CD4-positive, alpha-beta T cell treated with Interleukin-17A for 1 hour (primary cell): ENCODE measurements around the gene TM9SF2.

Experiments used
- DNase-seq: peaks from one replicate; pipeline ENCODE4 v3.0.0-alpha.2; 2020

The TM9SF2 gene

DNA sequence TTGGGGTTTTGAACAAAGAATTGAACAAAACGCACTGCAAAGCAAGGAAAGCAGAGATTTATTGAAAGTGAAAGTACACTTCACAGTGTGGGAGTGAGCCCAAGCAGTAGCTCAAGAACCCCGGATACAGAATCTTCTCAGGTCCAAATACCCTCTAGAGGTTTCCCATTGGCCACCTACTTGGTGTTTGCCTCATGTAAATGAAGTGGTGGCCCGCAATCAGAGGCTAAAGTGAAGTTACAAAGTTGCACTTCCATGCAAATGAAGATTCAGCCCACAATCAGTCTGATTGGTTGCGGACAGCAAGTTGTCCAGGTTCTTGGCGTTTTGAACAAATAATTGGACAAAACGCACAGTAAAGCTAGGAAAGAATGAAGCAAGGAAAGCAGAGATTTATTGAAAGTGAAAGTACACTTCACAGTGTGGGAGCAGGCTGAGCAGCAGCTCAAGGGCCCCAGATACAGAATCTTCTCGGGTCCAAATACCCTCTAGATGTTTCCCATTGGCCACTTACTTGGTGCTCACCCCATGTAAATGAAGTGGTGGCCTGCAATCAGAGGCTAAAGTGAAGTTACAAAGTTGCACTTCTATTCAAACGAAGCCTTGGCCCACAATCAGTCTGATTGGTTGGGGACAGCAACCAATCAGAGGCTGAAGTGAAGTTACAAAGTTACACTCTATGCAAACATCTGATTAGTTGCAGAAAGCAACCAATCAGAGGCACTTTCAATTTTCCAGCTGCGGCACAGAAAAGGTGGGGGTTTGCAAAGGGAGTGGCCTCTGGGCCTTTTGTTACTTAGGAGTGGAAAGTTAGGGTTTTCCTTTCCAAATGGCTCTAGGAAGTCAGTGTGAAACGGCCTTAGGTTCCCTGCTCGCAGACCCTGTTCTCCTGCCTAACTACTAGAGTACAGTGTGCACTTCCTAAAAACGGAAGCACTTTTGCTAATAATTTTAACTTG lies 4.8 kb upstream of the TM9SF2 start:
- DNase-seq: peak; percentile 91

DNA sequence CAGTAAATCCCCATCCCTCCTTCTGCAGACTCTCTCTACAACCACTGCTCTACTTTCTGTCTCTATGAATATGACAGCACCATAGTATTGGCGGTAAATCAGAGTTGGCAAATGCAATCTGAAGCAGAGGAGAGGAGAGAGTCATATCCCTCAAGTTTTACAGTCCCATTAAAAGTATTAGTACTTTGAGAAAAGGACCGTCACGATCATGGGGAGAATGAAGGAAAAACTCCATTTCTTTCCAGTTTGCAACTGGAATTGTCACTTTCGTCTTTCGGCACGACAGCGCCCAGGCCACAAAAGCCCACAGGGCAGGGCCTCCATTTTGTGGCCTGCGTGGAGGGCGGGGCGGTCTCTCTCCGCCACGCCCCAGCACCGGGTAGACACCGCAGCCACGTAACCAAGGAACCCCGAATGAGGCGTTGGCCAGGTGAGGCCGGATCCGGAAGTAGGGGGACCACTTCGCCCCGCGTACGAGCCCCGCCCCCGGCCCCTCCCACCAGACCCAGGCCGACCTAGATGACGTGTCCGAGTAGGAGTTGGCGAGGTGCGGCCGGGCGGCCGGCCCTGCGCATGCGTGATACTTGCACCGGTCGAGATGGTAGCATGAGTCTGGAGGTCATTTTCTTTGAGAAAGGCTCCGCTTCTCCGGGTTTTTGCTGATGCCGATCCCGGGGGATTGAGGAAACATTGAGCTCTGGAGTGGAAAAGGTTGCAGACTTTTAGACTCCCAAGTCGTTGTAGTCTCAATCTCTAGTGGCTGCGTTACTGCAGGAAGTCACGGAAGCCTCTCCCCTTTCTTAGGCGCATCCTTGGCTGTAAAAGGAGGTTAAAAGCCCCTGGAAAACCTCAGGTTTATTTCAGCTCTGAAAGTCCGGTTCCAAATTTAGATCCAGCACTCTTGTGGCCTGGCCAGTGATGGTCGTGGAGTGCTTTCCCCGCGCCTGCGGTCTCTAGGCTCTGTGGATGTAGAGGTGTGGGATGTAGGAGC lies 2.8 kb upstream of the TM9SF2 start:
- DNase-seq: peak; percentile 98

DNA sequence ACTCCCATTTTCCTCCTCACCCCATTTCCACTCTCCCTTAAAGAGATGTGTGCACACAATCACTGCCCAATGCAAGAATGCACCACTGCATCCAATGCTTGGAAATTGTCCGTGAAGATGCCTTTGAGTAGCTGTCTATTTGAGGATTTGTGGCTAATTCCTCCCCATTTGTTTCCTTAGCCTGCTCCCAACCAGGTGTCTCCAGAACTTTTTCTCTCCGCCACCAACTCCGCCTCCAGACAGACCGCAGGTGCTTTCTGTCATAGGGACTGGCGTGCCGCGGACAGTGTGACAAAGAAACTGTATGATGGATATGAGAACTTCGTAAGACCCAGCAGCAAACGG lies 461 bp upstream of the TM9SF2 start:
- DNase-seq: no peak

DNA sequence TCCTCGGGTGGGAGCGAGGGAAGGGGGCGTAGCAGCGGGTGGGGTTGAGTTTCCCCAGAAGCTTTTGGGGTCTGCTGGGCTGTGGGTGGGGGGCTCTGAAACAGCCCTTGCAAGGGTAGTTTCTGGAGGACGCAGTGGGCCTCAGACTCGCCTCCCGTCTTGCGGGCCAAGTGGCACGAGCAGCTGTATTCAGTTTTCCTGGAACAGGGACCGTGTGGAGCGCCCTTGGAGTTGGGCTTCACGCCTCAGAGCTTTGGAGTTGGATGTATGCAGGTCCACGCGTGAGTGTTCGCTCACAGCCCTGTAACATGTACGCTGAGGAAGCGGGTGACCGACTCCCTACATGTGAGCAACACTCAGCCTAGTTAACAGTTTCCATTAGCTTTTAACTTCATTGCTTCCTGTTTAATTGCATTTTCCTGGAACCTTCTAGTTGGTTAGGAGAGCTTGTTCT lies 603 bp downstream of the TM9SF2 start:
- peak; percentile 34 for DNase-seq

DNA sequence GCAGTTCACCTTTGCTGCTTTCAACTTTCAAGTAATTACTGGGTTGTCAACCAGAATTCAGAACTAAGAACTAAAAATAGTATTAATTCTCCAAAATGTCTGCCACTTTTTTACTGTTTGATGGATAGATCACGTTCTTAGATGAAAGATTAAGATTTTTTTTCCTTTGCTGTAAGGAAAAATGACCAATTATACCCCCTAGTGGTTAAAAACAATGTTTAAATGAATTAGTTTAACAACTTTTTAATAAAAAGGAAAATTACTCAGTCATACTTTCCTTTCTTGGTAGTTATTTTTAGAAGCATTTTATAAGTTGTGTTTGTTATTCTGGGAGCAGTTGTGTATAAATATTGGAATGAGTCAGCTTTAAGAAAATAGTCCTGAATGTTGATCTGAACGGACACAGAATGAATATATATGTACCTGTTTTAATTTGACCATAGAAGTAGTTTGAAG lies 4.6 kb downstream of the TM9SF2 start:
- DNase-seq: peak; percentile 47

DNA sequence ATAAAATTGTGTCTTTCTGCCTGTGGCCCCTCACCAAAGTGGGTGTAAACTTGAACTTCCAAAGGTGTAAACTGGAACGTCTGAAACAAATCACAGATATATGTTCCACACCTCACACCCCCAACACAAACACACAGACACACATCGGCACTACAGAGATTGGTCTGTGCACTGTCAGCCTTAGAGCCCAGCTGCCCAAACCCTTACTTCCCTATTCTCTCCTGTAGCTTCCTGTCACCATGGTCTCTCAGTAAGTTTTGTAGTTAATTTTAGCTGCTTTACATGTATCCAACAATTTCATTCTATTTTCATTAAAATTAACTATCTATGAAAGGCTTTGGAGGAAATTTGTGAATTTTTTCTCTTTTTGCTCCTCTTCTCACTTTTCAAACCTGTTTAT lies 5.4 kb downstream of the TM9SF2 start:
- no peak for DNase-seq

DNA sequence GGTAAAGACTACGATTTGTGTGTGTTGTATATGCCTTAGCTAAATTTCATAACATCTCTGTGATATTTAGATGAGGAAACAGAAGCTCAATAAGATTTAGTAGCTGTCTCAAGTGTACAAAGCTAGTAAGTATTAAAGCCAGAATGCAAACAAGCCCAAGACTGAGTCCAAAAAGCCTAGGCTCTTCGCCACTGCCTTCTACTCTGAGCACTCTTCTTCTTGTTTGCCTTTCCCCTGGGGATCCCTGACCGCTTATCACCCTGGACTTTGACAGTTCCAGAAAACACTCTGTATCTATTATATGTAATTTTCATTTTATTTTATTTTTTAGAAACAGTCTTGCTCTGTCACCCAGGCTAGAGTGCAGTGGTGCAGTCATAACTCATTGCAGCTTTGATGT lies 5.8 kb downstream of the TM9SF2 start:
- no peak for DNase-seq

DNA sequence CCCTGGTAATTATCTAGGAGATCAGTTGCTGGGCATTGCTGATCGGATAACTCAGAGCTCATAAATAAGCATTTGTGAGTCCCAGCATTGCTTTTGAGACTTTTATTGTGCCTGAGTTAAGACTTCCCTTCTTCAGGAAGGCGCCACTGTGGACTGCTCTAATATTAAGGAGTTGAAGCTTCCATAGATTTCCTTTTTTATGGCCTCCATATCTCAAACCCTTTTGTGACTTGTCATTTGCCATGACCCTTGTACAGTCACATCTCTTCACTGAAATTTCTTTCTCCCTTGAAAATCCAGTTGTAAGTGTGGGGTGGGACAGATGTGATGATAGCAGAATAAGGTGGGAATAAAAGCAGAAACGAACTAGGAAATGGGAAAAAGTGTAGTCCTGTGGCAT lies 6.3 kb downstream of the TM9SF2 start:
- DNase-seq: no peak

DNA sequence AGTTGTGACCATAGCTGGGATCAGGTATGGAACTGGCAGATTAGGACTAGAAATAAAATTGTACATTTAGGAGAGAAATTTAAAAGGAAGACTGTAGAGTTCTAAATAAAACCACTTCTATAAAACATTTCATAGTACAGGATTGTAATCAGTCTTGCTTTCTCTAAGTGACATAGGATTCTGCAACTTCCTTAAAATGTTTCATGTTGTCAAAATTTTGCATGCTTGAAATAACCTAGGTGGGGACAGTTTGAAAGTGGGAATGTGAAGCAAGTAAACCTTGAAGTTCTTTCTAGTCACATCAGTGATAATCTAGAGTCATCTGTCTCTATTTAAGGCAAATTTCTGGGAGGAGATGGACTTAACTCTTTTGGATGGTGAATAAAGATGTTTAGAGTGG lies 6.7 kb downstream of the TM9SF2 start:
- no peak for DNase-seq

DNA sequence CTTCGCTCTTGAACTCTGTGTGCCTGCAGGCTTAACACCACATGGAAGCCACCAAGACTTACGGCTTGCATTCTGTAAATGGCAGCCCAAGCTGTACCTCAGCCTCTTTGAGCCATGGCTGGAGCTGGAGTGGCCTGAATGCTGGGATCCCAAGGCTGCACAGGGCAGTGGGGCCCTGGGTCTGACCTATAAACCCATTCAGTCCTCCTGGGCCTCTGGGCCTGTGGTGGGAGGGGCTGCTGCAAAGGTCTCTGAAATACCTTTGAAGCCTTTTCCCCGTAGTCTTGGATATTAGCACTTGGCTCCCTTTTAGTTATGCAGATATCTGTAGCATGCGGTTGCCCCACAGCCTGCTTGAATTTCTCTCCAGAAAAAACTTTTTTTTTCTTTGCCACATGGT lies 8.2 kb downstream of the TM9SF2 start:
- no peak for DNase-seq

DNA sequence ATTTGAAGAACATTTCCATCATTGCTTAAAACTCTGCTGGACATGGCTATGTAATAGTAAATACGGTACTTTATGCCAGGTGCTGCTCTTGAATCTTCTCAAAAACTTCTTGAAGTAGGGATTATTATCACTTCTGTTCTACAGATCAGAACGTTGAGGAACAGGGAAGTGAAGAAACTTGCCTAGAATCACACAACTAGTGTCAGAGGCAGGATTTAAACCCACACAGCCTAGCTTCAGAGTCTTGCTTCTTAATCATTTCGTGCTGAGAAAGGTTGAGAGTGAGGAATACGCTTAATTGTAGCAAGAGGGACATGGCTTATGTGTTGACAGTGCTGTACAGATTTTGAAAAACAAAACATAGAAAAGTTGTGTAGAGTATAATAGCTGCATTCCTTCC lies 13.5 kb downstream of the TM9SF2 start:
- no peak for DNase-seq

DNA sequence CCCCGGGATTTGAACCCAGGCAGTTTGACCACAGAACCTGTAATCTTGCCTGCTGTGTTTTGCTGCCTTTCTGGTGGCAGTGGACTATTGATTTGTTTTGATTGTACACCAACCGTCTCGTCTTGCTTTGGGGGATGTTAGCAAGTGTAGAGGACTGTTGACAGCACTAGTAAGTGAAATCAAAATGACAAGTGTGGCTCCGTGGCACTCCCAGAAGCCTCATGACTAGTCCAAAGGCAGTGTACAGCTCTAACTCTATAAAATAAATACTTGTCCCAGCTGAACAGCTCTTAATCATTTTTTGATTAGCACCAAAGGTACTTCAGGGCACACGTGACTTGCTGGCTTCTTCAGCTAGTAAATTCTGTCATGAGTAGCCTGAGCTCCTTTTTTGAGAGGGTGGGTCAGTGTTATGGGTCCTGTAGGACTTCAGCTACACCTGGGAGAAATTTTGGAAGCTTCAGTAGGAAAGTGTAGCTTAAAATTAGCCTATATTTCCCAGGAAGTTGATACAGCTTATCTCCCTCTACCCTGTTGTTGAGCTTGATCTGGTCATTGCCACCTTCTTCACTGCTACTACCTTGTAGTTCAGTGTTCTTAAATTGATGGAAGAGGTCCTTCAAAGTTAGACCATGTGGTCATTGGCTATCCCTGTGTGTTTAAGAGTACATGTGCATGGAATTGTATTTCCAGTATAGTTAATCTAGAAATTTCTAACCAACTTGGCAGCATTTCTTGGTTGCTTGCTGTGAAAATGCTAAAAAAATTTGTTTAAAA lies 15.1 kb downstream of the TM9SF2 start:
- DNase-seq: no peak

DNA sequence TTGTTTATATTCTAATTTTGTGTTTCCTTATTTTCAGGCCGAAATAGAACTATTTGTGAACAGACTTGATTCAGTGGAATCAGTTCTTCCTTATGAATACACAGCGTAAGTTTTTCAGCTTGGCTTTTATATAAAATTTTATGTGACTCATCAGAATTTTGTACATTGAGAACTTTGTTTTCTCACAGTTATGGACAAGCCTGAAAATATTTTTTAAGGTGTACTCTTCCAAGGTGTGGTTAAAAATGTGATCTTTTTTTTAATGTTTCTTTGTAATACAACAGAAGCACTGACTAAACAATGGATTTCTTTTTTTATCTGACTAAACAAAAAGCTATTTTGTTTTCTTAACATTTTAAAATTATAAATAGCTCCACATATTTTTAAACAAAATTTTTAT lies 16.3 kb downstream of the TM9SF2 start:
- DNase-seq: no peak

DNA sequence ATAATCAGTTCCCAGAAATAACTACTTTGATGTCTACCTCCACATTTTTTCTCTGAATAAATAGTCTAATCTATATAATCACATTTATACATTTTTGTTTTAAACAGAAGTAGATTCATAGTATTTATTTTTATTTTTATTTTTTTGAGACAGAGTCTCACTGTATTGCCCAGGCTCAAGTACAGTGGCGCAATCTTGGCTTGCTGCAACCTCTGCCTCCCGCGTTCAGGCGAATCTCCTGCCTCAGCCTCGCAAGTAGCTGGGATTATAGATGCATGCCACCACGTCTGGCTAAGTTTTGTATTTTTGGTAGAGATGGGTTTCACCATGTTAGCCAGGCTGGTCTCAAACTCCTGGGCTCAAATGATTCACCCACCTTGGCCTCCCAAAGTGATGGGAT lies 16.7 kb downstream of the TM9SF2 start:
- no peak for DNase-seq

DNA sequence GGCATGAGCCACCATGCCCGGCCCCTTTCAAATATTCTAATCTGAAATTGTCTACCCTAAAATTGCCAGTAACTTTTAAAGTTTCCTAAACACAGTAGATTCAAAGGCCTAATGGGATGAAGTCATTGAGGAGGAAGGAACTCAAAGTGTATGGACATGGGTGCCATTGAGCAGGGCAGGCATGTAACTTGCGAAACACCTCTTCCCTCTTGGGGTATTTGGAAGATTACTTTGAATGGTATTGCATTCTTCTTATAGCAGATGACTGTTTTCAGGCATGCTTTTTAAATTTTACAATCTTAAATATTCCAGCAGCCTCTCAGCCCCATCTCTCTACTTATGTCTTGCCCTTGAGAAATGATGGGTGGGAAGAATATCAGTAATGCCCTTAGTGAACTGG lies 21.0 kb downstream of the TM9SF2 start:
- DNase-seq: no peak

DNA sequence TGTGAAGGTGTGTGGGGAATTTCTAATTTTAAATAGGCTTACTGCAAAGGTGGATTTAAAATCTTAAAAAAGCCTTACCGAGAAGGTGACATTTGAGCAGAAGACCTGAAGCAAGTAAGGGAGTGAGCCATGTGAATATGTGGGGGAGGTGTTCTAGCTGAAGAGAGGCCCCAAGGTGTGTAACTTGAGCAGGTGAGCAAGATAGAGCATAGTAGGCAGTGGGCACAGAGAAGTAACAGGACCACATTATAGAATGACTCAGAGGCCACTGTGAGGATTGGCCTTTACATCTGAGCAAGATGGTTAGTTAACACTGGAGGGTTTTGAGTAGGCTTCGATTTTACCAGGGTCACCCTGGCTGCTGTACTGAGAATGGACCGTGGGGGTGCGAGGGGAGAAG lies 22.6 kb downstream of the TM9SF2 start:
- no peak for DNase-seq

DNA sequence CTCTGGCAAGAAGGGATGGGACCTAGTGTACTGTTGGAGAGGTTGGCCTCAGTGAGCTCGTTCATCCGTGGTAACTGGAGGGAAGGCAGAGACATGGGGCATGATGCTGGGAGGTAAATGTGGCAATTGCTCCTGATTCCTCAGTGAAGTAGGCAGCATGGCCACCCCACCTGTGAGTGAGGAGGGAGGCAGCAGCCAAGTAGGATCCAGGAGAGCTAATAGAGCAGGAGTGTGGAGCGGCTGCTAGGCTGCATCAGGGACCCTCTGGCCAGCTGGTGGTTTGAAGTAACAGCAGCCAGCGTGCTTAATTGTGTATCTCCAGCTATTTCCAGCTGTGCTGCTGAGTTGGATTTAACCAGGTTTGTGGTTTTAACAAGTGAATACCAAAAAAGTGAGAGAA lies 24.7 kb downstream of the TM9SF2 start:
- no peak for DNase-seq

DNA sequence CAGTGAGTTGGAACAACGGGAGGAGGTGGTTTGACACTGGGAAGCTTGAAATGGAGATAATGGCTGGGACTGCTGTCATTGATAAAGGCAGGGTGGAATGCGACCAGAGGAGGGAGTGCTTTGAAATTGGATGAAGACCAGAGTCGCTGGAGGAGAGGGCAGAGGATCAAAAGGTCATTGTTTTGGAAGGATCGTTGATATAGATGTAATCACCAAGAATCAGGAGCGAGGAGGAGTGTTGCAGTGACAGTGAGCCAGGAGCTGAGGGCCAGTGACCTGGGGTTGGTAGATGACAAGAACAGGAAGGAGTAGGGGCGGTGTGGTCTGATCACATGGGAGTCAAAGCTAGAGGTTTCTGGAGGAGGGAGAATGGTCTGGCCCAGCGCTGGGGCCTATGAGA lies 25.3 kb downstream of the TM9SF2 start:
- no peak for DNase-seq

DNA sequence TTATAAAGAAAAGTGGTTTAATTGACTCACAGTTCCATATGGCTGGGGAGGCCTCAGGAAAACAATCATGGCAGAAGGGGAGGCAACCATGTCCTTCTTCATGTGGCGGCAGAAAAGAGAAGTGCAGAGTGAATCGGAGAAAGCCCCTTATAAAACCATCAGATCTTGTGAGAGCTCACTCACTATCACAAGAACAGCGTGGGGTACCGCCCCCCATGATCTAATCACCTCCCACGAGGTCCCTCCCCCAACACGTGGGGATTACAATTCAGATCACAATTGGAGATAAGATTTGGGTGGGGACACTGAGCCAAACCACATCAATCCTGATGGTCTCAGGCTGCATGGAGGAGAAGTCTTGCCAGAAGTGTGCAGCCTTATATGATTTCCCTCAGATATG lies 26.0 kb downstream of the TM9SF2 start:
- DNase-seq: peak; percentile 30

DNA sequence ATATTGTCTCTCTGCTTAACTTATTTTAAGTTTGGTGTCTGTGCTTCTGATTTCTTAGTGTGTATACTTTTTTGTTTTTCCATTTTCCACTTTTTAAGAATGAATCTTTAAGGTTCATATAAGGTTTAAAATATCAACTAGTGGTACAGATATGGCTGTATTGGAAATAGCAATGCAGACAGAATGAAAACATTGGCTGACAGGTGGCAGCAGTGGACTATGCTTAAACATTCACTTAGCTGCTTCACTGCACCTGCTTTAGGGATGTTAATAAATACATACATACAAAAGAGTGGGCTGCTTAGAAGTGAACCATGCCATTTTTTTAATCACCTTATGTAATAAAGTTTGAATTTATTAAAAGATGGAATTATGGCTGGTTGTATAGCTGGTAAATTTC lies 27.3 kb downstream of the TM9SF2 start:
- peak; percentile 60 for DNase-seq

DNA sequence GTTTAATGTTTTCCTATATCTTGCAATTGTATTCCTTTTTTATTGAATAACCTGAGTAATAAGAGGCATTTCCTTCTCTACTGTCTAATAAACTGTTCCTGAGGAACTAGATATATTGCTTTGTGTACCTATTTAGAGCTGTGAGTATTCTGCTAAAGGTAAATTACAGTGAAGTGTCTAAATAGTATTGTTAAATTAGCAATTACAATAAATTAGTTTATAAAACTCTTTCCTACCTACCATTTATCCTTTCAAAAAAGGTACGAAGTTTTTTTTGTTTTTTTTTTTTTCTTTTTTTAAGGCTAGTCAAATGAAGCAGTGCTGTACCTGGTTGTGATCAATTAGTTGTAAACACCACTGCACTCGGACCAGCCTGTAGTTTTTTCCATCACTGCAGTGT lies 34.8 kb downstream of the TM9SF2 start:
- DNase-seq: no peak

DNA sequence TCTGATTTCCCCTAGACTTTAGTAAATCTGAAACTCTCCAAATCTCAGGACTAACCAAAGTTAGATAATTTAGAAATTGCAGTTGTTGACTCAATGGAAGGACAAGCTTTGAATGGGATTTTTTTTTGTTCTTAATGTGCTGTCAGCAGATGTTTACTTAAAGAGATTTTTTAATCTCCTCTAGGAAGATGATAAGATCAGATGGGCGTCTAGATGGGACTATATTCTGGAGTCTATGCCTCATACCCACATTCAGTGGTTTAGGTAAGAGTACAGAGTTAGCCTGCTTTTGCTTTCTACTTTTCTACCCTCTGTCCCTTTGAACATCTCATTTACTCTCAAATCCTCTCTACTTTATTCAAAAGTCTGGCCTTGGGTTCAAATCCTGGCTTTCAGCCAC lies 39.3 kb downstream of the TM9SF2 start:
- DNase-seq: peak; percentile 6
